Measurements from ENCODE around the gene FRMPD1.

- no peak for TF ChIP-seq EP300 (IDR thresholded peaks at IDR 0.05)
- no peak for TF ChIP-seq CTCF (IDR thresholded peaks at IDR 0.05)
- no peak for TF ChIP-seq POLR2AphosphoS5 (IDR thresholded peaks at IDR 0.05)
- no peak for TF ChIP-seq POLR2A (IDR thresholded peaks at IDR 0.05)
Observed at GRCh38 chr9:37746448-37747270, 95.9 kb downstream of the FRMPD1 start.
